ENCODE data around the gene MICU1. TPM values are rescaled to one million over a fixed set of nuclear protein-coding genes. Genes with fewer than 3 reads are reported as not detected.

The MICU1 gene
- total and polyA plus RNA-seq, 2 experiments from 2014 or later, result 27.5 to 52.3 TPM

- TF ChIP-seq, protein P1, sequence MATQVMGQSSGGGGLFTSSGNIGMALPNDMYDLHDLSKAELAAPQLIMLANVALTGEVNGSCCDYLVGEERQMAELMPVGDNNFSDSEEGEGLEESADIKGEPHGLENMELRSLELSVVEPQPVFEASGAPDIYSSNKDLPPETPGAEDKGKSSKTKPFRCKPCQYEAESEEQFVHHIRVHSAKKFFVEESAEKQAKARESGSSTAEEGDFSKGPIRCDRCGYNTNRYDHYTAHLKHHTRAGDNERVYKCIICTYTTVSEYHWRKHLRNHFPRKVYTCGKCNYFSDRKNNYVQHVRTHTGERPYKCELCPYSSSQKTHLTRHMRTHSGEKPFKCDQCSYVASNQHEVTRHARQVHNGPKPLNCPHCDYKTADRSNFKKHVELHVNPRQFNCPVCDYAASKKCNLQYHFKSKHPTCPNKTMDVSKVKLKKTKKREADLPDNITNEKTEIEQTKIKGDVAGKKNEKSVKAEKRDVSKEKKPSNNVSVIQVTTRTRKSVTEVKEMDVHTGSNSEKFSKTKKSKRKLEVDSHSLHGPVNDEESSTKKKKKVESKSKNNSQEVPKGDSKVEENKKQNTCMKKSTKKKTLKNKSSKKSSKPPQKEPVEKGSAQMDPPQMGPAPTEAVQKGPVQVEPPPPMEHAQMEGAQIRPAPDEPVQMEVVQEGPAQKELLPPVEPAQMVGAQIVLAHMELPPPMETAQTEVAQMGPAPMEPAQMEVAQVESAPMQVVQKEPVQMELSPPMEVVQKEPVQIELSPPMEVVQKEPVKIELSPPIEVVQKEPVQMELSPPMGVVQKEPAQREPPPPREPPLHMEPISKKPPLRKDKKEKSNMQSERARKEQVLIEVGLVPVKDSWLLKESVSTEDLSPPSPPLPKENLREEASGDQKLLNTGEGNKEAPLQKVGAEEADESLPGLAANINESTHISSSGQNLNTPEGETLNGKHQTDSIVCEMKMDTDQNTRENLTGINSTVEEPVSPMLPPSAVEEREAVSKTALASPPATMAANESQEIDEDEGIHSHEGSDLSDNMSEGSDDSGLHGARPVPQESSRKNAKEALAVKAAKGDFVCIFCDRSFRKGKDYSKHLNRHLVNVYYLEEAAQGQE (IDR thresholded peaks at IDR 0.05; ENCODE audit: unreplicated experiment), result no peak
- TF ChIP-seq JUNB (IDR thresholded peaks at IDR 0.05; ENCODE audit: unreplicated experiment) (no peak), POLR2AphosphoS5 (IDR thresholded peaks at IDR 0.05; ENCODE audit: low read depth) (no peak), ZNF114 (CRISPR knock-in tag; IDR thresholded peaks at IDR 0.05) (no peak)
These were observed 24.7 kb downstream of the MICU1 start (continued) for GRCh38 chr10:72601144-72601543.

- peak; percentile 43 for DNase-seq (ENCODE audit: low spot score)
- TF ChIP-seq NANOG (IDR thresholded peaks at IDR 0.05; ENCODE audit: borderline replicate concordance) (no peak), JUNB (IDR thresholded peaks at IDR 0.05; ENCODE audit: unreplicated experiment) (no peak), STAT1 (IDR thresholded peaks at IDR 0.05; ENCODE audit: unreplicated experiment) (no peak), ZNF114 (CRISPR knock-in tag; IDR thresholded peaks at IDR 0.05) (no peak), ZNF331 (CRISPR knock-in tag; IDR thresholded peaks at IDR 0.05; ENCODE audit: low read depth) (no peak)
- H3K79me2 ChIP-seq (replicated peaks; ENCODE audit: insufficient read depth), result peaks cover 20% of the 10 kb centered on the region
- no peaks in the 10 kb centered on the region for H4K20me1 ChIP-seq (replicated peaks; ENCODE audit: insufficient read depth)
- H3K9me2 ChIP-seq (ENCODE audit: insufficient read depth), result no peaks in the 10 kb centered on the region
- H3K4me2 ChIP-seq, result no peak overlapping the region
- Mint-ChIP-seq H3K27ac (peak overlapping the region; percentile 70), H3K4me1 (peaks cover 11% of the 10 kb centered on the region), H3K4me3 (no peak overlapping the region), H3K36me3 (ENCODE audit: low read depth) (peaks cover 6% of the 10 kb centered on the region), H3K27me3 (ENCODE audit: insufficient read depth, low read depth, poor library complexity) (peaks cover 2% of the 10 kb centered on the region), H3K9me3 (peaks cover 6% of the 10 kb centered on the region)
- no peak overlapping the region for H2AFZ ChIP-seq
- peak; percentile 91 for ATAC-seq
- peak overlapping the region; percentile 70 for H3K27ac ChIP-seq (ENCODE audit: low read depth)
- no peaks in the 10 kb centered on the region for H3K27me3 ChIP-seq (ENCODE audit: insufficient read depth)
- H3F3A ChIP-seq (replicated peaks; ENCODE audit: low read depth), result no peaks in the 10 kb centered on the region
- no peaks in the 10 kb centered on the region for H3K36me3 ChIP-seq (ENCODE audit: insufficient read depth)
- peaks cover 16% of the 10 kb centered on the region for H3K4me1 ChIP-seq (ENCODE audit: insufficient read depth)
- H3K4me3 ChIP-seq, result no peak overlapping the region
These were observed 26.8 kb downstream of the MICU1 start for GRCh38 chr10:72598769-72599701.

GRCh38 chr10:72597897-72598296 is 28.0 kb downstream of the MICU1 start:
- no peaks in the 10 kb centered on the region for H3K36me3 ChIP-seq (ENCODE audit: insufficient read depth)
- H3K79me2 ChIP-seq (replicated peaks; ENCODE audit: insufficient read depth), result peaks cover 21% of the 10 kb centered on the region
- H3K9me2 ChIP-seq (ENCODE audit: insufficient read depth), result no peaks in the 10 kb centered on the region; the same call in 1 of the 2 replicates
- no peaks in the 10 kb centered on the region for H3K27me3 ChIP-seq (ENCODE audit: insufficient read depth)
- no peak for ATAC-seq
- no peak overlapping the region for H3K27ac ChIP-seq (ENCODE audit: low read depth)
- Mint-ChIP-seq H3K4me1 (peaks cover 11% of the 10 kb centered on the region), H3K9me3 (peaks cover 14% of the 10 kb centered on the region), H3K4me3 (no peak overlapping the region), H3K27ac (no peak overlapping the region), H3K36me3 (ENCODE audit: low read depth) (peaks cover 17% of the 10 kb centered on the region), H3K27me3 (ENCODE audit: insufficient read depth, low read depth, poor library complexity) (peaks cover 5% of the 10 kb centered on the region)
- peaks cover 16% of the 10 kb centered on the region for H3K4me1 ChIP-seq (ENCODE audit: insufficient read depth)
- no peak overlapping the region for H3K4me3 ChIP-seq
- no peak for DNase-seq (ENCODE audit: low spot score)
- no peak overlapping the region for H2AFZ ChIP-seq
- H4K20me1 ChIP-seq (replicated peaks; ENCODE audit: insufficient read depth), result no peaks in the 10 kb centered on the region
- H3F3A ChIP-seq (replicated peaks; ENCODE audit: low read depth), result no peaks in the 10 kb centered on the region
- no peak overlapping the region for H3K4me2 ChIP-seq
- no peak for TF ChIP-seq CREB1 (CRISPR knock-in tag; IDR thresholded peaks at IDR 0.05; ENCODE audit: low read depth)
- TF ChIP-seq NANOG (IDR thresholded peaks at IDR 0.05; ENCODE audit: borderline replicate concordance), result no peak
- TF ChIP-seq, protein P2, sequence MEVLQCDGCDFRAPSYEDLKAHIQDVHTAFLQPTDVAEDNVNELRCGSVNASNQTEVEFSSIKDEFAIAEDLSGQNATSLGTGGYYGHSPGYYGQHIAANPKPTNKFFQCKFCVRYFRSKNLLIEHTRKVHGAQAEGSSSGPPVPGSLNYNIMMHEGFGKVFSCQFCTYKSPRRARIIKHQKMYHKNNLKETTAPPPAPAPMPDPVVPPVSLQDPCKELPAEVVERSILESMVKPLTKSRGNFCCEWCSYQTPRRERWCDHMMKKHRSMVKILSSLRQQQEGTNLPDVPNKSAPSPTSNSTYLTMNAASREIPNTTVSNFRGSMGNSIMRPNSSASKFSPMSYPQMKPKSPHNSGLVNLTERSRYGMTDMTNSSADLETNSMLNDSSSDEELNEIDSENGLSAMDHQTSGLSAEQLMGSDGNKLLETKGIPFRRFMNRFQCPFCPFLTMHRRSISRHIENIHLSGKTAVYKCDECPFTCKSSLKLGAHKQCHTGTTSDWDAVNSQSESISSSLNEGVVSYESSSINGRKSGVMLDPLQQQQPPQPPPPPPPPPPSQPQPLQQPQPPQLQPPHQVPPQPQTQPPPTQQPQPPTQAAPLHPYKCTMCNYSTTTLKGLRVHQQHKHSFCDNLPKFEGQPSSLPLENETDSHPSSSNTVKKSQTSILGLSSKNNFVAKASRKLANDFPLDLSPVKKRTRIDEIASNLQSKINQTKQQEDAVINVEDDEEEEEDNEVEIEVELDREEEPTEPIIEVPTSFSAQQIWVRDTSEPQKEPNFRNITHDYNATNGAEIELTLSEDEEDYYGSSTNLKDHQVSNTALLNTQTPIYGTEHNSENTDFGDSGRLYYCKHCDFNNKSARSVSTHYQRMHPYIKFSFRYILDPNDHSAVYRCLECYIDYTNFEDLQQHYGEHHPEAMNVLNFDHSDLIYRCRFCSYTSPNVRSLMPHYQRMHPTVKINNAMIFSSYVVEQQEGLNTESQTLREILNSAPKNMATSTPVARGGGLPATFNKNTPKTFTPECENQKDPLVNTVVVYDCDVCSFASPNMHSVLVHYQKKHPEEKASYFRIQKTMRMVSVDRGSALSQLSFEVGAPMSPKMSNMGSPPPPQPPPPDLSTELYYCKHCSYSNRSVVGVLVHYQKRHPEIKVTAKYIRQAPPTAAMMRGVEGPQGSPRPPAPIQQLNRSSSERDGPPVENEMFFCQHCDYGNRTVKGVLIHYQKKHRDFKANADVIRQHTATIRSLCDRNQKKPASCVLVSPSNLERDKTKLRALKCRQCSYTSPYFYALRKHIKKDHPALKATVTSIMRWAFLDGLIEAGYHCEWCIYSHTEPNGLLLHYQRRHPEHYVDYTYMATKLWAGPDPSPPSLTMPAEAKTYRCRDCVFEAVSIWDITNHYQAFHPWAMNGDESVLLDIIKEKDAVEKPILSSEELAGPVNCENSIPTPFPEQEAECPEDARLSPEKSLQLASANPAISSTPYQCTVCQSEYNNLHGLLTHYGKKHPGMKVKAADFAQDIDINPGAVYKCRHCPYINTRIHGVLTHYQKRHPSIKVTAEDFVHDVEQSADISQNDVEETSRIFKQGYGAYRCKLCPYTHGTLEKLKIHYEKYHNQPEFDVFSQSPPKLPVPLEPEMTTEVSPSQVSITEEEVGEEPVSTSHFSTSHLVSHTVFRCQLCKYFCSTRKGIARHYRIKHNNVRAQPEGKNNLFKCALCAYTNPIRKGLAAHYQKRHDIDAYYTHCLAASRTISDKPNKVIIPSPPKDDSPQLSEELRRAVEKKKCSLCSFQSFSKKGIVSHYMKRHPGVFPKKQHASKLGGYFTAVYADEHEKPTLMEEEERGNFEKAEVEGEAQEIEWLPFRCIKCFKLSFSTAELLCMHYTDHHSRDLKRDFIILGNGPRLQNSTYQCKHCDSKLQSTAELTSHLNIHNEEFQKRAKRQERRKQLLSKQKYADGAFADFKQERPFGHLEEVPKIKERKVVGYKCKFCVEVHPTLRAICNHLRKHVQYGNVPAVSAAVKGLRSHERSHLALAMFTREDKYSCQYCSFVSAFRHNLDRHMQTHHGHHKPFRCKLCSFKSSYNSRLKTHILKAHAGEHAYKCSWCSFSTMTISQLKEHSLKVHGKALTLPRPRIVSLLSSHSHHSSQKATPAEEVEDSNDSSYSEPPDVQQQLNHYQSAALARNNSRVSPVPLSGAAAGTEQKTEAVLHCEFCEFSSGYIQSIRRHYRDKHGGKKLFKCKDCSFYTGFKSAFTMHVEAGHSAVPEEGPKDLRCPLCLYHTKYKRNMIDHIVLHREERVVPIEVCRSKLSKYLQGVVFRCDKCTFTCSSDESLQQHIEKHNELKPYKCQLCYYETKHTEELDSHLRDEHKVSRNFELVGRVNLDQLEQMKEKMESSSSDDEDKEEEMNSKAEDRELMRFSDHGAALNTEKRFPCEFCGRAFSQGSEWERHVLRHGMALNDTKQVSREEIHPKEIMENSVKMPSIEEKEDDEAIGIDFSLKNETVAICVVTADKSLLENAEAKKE (CRISPR knock-in tag; IDR thresholded peaks at IDR 0.05), result no peak

All from GM23338 (cell line).